ENCODE results near the gene RNH1. TPM values are rescaled to one million over a fixed set of nuclear protein-coding genes. Genes with fewer than 3 reads are reported as not detected.

RNH1 gene
- polyA plus RNA-seq, 3 donors: 381 to 445 (median 443) TPM

DNA sequence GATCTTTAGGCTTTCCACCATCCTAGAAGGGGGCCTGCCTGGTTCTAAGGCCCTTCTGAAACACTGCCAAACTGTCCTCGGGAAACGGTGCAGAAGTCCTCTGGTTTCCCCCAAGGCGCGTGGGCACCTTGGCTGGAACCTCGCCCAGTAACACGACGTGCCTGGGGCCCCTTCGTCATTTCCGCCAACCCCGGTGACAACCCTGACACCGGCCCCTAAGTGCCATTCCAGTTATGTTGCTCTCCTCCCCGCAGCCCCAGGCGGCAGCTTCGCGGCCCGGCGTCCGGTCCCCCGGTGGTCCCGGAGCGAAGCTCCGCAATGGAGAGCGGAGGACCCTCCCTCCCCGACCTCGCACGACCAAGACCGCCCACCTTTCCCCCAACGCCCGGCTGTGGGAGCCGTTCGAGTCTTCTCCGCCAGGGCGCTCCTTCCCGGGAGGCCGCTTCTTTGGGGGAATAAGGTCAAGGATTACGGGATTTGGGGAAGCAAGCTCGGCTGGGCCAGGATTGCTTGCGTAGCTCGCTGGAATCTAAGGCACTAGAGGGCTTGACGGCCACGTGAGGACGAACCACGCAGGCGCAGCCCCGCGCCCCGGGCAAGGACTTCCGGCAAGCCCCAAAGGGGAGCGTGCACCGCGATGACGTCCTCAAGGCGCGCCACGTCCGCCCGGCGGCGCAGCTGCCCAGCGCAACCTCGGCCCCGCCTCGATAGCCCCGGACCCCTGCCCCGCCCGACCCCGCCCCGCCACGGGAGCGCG is 626 bp downstream of the RNH1 start:
- H3K4me2 ChIP-seq (replicated peaks; ENCODE audit: extremely low read depth, low read length, poor library complexity, severe bottlenecking): peak overlapping the region; percentile 90
- peaks cover 51 to 54% of the 10 kb centered on the region in 2 donors for H3K4me1 ChIP-seq (ENCODE audit: control insufficient read depth in 1 of 2, insufficient read depth in 2 of 2, low read length in 2 of 2)
- H2AFZ ChIP-seq (ENCODE audit: insufficient read depth, low read depth, low read length, poor library complexity, severe bottlenecking): no peak overlapping the region
- Mint-ChIP-seq H3K27me3 (ENCODE audit: low read depth in 3 of 3) (no peaks in the 10 kb centered on the region), H3K4me3 (peak overlapping the region; percentile 92 to 95), H3K9me3 (no peaks in the 10 kb centered on the region), H3K27ac (peak overlapping the region; percentile 99 to 100 (median 100)), H3K36me3 (peaks cover 13 to 35% of the 10 kb centered on the region in 2 donors), H3K4me1 (peaks cover 40% of the 10 kb centered on the region)
- H3K36me3 ChIP-seq (replicated peaks in 1 of 2; ENCODE audit: control insufficient read depth in 1 of 2, insufficient read depth in 2 of 2, low read length in 2 of 2): peaks cover 3 to 22% of the 10 kb centered on the region in 2 donors
- DNase-seq: peak; percentile 96 to 98 (median 98)
- H3K27ac ChIP-seq (ENCODE audit: low read depth in 1 of 2, low read length in 2 of 2): peak overlapping the region; percentile 99 to 100
- TF ChIP-seq, protein P1, sequence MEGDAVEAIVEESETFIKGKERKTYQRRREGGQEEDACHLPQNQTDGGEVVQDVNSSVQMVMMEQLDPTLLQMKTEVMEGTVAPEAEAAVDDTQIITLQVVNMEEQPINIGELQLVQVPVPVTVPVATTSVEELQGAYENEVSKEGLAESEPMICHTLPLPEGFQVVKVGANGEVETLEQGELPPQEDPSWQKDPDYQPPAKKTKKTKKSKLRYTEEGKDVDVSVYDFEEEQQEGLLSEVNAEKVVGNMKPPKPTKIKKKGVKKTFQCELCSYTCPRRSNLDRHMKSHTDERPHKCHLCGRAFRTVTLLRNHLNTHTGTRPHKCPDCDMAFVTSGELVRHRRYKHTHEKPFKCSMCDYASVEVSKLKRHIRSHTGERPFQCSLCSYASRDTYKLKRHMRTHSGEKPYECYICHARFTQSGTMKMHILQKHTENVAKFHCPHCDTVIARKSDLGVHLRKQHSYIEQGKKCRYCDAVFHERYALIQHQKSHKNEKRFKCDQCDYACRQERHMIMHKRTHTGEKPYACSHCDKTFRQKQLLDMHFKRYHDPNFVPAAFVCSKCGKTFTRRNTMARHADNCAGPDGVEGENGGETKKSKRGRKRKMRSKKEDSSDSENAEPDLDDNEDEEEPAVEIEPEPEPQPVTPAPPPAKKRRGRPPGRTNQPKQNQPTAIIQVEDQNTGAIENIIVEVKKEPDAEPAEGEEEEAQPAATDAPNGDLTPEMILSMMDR (IDR thresholded peaks at IDR 0.05): no peak
- peaks cover 60% of the 10 kb centered on the region for H3K79me2 ChIP-seq (ENCODE audit: insufficient read depth, low read length)
- H3K27me3 ChIP-seq (ENCODE audit: control insufficient read depth in 2 of 2, insufficient read depth in 2 of 2, low read length in 2 of 2): no peaks in the 10 kb centered on the region
- intact Hi-C loops (cut with micrococcal nuclease): loop anchor here (2.0 to 10.0 kb wide), 8 partner anchors 56 to 302 kb away; partner anchors contain the start of genes PSMD13 (in 2 of the 2), SIRT3 (in 2 of the 2), BET1L (in 1 of the 2) and PHRF1 (in 1 of the 2)
- H3K4me3 ChIP-seq (replicated peaks in 1 of 3; ENCODE audit: low read depth in 2 of 3, low read length in 3 of 3): peak overlapping the region; percentile 61 to 81 (median 79)
- WGBS (ENCODE audit: insufficient coverage): under 1% methylated on average over 51 of the region's 71 CpGs
- no peaks in the 10 kb centered on the region for H3K9me3 ChIP-seq (replicated peaks in 1 of 2; ENCODE audit: control insufficient read depth in 1 of 2, insufficient read depth in 1 of 2, low read length in 2 of 2)
- H3K9ac ChIP-seq (ENCODE audit: insufficient read depth, low read length, poor library complexity, severe bottlenecking): peak overlapping the region; percentile 100
- peaks cover 19% of the 10 kb centered on the region for H4K20me1 ChIP-seq (ENCODE audit: insufficient read depth, low read length)

DNA sequence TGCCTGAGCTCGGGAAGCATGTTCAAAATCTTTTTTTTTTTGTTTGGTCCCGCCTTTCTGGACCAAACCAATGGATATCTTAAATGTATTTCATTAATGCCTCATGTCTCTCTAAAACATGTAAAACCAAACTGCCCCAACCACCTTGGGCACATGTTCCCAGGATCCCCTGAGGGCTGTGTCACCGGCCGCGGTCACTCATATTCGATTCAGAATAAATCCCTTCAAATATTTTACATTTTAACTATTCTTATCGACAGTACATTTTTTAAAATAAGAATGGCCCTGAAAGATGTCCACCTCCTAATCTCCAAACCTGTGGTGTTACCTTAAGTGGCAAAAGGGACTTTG is 2.1 kb downstream of the RNH1 start:
- H3K27ac ChIP-seq (ENCODE audit: low read depth in 1 of 2, low read length in 2 of 2): peak overlapping the region; percentile 99 to 100

More for the DNA sequence above, 2.1 kb downstream of the RNH1 start:
- Histone ChIP-seq H2AFZ (ENCODE audit: insufficient read depth, low read depth, low read length, poor library complexity, severe bottlenecking) (no peak overlapping the region), H3K4me2 (replicated peaks; ENCODE audit: extremely low read depth, low read length, poor library complexity, severe bottlenecking) (peak overlapping the region; percentile 90), H3K9ac (ENCODE audit: insufficient read depth, low read length, poor library complexity, severe bottlenecking) (peak overlapping the region; percentile 100), H3K27me3 (ENCODE audit: control insufficient read depth in 2 of 2, insufficient read depth in 2 of 2, low read length in 2 of 2) (no peaks in the 10 kb centered on the region), H3K4me1 (ENCODE audit: control insufficient read depth in 1 of 2, insufficient read depth in 2 of 2, low read length in 2 of 2) (peaks cover 60 to 65% of the 10 kb centered on the region in 2 donors), H3K36me3 (replicated peaks in 1 of 2; ENCODE audit: control insufficient read depth in 1 of 2, insufficient read depth in 2 of 2, low read length in 2 of 2) (peaks cover 16 to 33% of the 10 kb centered on the region in 2 donors), H3K4me3 (replicated peaks in 1 of 3; ENCODE audit: low read depth in 2 of 3, low read length in 3 of 3) (peak overlapping the region; percentile 54 to 81 (median 61)), H4K20me1 (ENCODE audit: insufficient read depth, low read length) (peaks cover 33% of the 10 kb centered on the region), H3K9me3 (replicated peaks in 1 of 2; ENCODE audit: control insufficient read depth in 1 of 2, insufficient read depth in 1 of 2, low read length in 2 of 2) (no peaks in the 10 kb centered on the region), H3K79me2 (ENCODE audit: insufficient read depth, low read length) (peaks cover 74% of the 10 kb centered on the region)
- intact Hi-C loops (cut with micrococcal nuclease): loop anchor here in 1 of 2 donors (2.0 to 10.0 kb wide), 5 partner anchors 72 to 300 kb away; partner anchors contain the start of genes BET1L, PHRF1, PSMD13 and RIC8A
- WGBS (ENCODE audit: insufficient coverage): 50% methylated on average over 2 of the region's 7 CpGs
- H3K27me3 Mint-ChIP-seq (ENCODE audit: low read depth in 3 of 3): no peaks in the 10 kb centered on the region
- H3K27ac Mint-ChIP-seq: peak overlapping the region; percentile 99 to 100 (median 100)
- TF ChIP-seq, protein P1 (IDR thresholded peaks at IDR 0.05): no peak
- H3K4me1 Mint-ChIP-seq: peaks cover 51% of the 10 kb centered on the region
- H3K36me3 Mint-ChIP-seq: peaks cover 25 to 36% of the 10 kb centered on the region in 2 donors
- peak overlapping the region; percentile 92 to 93 for H3K4me3 Mint-ChIP-seq
- no peaks in the 10 kb centered on the region for H3K9me3 Mint-ChIP-seq
- no peak for DNase-seq

Data from CD14-positive monocyte (primary cell).